Adipocyte (in vitro differentiated cells): ENCODE results near the gene THOC7.
A peak's percentile ranks its signal among the peaks of the same experiment; 100 is the strongest.

Source experiments
- DNase-seq: peaks from one replicate; pipeline ENCODE4 v3.0.0-alpha.2; 2015; ENCODE audit warnings: low read depth
- H3K27me3 ChIP-seq: replicated peaks from 2 replicates; pipeline ENCODE4 v1.7.0; 2013; ENCODE audit warnings: mild to moderate bottlenecking, low read length, moderate library complexity; ENCODE audit not compliant: control insufficient read depth, insufficient read depth
- H3K36me3 ChIP-seq: 2 replicates; pipeline ENCODE4 v1.7.0; 2013; ENCODE audit warnings: low read length, mild to moderate bottlenecking, moderate library complexity; ENCODE audit not compliant: control insufficient read depth, insufficient read depth, severe bottlenecking
- H3K4me1 ChIP-seq: 2 replicates; pipeline ENCODE4 v1.7.0; 2013; ENCODE audit warnings: mild to moderate bottlenecking, low read length, moderate library complexity; ENCODE audit not compliant: control insufficient read depth, insufficient read depth
- H3K4me3 ChIP-seq: 2 replicates; pipeline ENCODE4 v1.7.0; 2013; ENCODE audit warnings: mild to moderate bottlenecking, low read length, moderate library complexity
- H3K9ac ChIP-seq: 2 replicates; pipeline ENCODE4 v1.7.0; 2013; ENCODE audit warnings: mild to moderate bottlenecking, low read length, moderate library complexity
- H3K9me3 ChIP-seq: 2 replicates; pipeline ENCODE4 v1.7.0; 2013; ENCODE audit warnings: mild to moderate bottlenecking, low read length, moderate library complexity; ENCODE audit not compliant: control insufficient read depth

The THOC7 gene

GRCh38 chr3:63800097-63800496, 63.5 kb downstream of the THOC7 start:
- Histone ChIP-seq H3K4me3 (no peak overlapping the region), H3K27me3 (no peaks in the 10 kb centered on the region), H3K9me3 (no peaks in the 10 kb centered on the region), H3K36me3 (no peaks in the 10 kb centered on the region), H3K9ac (no peak overlapping the region), H3K4me1 (peaks cover 3% of the 10 kb centered on the region)
- no peak for DNase-seq

- no peak overlapping the region for H3K9ac ChIP-seq
- H3K4me3 ChIP-seq, result no peak overlapping the region
- H3K27me3 ChIP-seq, result no peaks in the 10 kb centered on the region
- H3K9me3 ChIP-seq, result no peaks in the 10 kb centered on the region
- H3K4me1 ChIP-seq, result peaks cover 3% of the 10 kb centered on the region
- no peaks in the 10 kb centered on the region for H3K36me3 ChIP-seq
- no peak for DNase-seq
These were observed 64.7 kb downstream of the THOC7 start for GRCh38 chr3:63798949-63799348.

- Histone ChIP-seq H3K4me3 (no peak overlapping the region), H3K9me3 (no peaks in the 10 kb centered on the region), H3K9ac (no peak overlapping the region), H3K27me3 (no peaks in the 10 kb centered on the region), H3K36me3 (no peaks in the 10 kb centered on the region), H3K4me1 (peaks cover 3% of the 10 kb centered on the region)
- no peak for DNase-seq
These were observed 65.1 kb downstream of the THOC7 start for GRCh38 chr3:63798544-63798943.

- peaks cover 19% of the 10 kb centered on the region for H3K4me1 ChIP-seq
- no peaks in the 10 kb centered on the region for H3K36me3 ChIP-seq
- H3K9me3 ChIP-seq, result no peaks in the 10 kb centered on the region
- H3K9ac ChIP-seq, result no peak overlapping the region
- no peak for DNase-seq
- H3K4me3 ChIP-seq, result no peak overlapping the region
- H3K27me3 ChIP-seq, result no peaks in the 10 kb centered on the region
These were observed 68.2 kb downstream of the THOC7 start for GRCh38 chr3:63795438-63795837.

- no peaks in the 10 kb centered on the region for H3K27me3 ChIP-seq
- peak; percentile 94 for DNase-seq
- no peaks in the 10 kb centered on the region for H3K9me3 ChIP-seq
- no peaks in the 10 kb centered on the region for H3K36me3 ChIP-seq
- H3K9ac ChIP-seq, result peak overlapping the region; percentile 41
- H3K4me3 ChIP-seq, result no peak overlapping the region
- peaks cover 19% of the 10 kb centered on the region for H3K4me1 ChIP-seq
These were observed 71.6 kb downstream of the THOC7 start for GRCh38 chr3:63791974-63792373.
